Renal pelvis (tissue), 4 donors: ENCODE measurements around the gene MRTO4. TPM values are rescaled to one million over a fixed set of nuclear protein-coding genes. Genes with fewer than 3 reads are reported as not detected.
"Not testable (repeated sequence)": the region's sequence is repeated elsewhere in the genome, so short reads cannot be mapped to it uniquely, and the experiment has no call there.

ENCODE experiments used
- DNase-seq: peaks from one replicate; pipeline ENCODE4 v3.0.0-alpha.2; 2013
- polyA plus RNA-seq, 3 donors: library from polyadenylated mRNA; unstranded; fragments of 120-200 nt; gene quantifications; one replicate each; pipeline ENCODE4 v1.2.1, GENCODE V29; 2013; ENCODE audit not compliant: insufficient read length in 3 of 3

Gene MRTO4
- polyA plus RNA-seq, 3 donors = 32.5 to 33.7 (median 32.7) TPM

DNA sequence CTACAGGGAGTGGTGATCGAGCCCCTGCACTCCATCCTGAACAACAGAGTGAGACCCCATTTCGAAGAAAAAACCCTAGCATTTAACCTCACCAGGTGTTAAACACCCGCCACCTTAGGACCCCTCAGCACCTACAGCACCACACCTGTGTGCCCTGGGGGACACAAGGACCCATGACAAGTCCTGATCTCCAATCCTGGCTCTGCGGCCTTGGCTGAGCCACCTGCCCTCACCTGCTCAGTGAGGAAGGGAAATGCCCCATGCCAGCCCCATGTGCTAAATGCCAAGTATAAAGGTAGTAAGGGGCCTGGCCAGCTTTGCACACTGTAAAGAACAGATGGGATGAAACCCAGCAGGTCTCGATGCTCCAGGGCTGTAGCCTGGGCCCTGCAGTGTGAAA, 11.1 kb downstream of the MRTO4 start:
- no peak for DNase-seq

- DNase-seq = no peak
These were observed 16.8 kb downstream of the MRTO4 start for GRCh38 chr1:19268445-19268844.

- not testable (repeated sequence) for DNase-seq
These were observed 18.1 kb downstream of the MRTO4 start for GRCh38 chr1:19269427-19270342.

DNA sequence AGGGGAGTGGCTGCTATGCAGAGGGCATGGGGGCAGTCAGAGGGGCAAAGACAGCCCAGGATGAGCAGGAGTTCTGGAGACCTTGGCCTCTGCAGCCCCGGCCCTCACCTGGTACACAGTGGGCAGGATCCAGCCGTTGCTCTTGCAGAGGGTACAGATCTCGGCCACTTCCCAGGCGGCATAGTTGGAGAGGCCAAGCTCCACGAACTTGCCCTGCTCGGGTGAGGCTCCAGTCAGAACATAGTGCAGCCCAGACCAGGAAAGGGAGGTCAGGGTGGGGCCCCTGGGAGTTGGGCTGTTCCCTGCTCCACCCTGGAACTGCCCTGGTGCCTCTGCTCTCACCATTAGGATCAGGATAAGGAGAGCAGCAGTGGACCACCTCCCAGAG, 18.7 kb downstream of the MRTO4 start:
- DNase-seq = not testable (repeated sequence)

DNA sequence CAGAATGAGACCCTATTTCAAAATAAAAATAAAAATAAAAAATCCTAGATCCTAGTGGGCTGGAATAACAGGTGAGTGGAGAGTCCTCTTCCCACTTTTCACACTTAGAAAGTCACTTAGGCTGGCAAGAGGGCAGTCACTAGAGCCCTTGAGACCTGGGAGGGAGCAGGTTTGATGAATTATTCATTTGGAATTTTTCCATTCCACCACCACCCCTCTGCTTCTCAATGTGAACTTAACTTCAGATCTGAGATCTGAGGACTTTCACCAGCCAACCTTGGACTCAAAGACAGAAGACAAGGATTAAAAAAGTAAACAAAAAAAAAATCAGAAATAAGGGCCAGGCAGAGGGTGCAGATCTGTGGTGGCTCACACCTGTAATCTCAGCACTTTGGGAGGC, 20.5 kb downstream of the MRTO4 start:
- DNase-seq = no peak

GRCh38 chr1:19273106-19273843, 21.7 kb downstream of the MRTO4 start:
- DNase-seq = no peak

DNA sequence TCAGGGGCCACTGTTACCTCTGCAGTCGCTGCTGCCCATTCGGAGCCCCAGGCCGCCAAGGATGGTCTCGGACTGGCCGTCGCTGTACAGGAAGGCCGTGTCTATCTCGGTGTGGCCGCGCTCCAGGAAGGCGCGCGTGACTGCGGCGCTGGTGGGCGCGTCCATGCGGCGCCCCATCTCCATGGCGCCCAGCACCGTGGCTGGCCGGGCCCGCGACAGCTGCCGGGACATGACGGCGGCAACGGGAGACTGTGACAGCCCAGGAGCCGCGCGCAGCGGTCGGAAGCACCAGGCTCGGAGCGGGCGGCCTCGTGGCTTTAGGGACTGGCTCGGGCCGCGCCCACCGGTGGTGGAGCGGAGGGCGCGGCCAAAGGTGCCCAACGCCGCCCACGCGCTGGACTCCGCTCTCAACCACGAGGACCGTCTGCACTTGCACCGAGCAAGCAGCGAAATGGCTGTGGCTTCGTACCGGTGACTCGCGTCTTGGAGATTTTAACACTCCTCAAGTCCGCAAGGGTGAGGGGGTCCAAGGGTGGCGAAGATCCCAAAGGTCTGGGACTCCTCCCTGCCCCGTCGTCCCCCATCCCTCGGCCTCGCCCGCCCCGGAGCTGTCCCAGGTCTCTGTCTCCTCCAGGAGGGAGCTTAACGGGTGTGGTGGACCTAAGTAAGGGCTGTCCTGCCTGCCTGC, 22.4 kb downstream of the MRTO4 start:
- DNase-seq = not testable (repeated sequence)

DNA sequence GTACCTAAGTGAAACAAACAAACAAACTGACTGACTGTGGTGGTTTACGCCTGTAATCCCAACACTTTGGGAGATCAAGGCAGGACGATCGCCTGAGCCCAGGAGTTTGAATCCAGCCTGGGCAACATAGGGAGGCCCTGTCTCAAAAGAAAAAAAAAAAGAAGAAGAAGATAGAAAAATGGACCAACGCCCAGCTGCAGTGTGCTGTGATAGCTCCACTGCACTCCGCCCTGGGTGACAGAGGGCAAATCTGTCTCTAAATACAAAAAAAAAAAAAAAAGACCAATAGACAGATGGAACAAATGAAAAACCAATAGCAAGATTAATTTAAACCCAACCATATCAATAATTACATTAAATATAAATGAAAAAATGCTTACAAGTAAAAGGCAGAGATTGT, 23.0 kb downstream of the MRTO4 start:
- no peak for DNase-seq

DNA sequence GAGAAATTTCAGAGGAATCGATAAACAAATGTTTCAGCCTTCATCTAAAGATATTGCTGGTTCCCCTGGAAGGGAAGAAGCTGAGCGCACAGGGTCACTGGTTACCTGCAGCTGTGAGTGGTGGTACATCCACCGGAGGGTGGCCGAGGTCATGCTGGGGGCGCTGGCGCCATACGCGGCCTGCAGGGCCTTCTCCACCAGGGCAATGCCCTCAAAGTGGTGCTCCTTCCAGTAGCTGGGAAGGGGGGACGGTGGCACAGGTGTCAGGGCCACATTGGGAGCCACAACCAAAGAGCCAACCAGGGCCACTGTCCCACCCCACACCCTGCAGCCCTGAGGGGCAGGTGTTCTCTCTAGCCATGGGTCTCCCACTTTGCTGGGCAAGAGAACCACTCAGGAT, 32.3 kb downstream of the MRTO4 start:
- no peak for DNase-seq

DNA sequence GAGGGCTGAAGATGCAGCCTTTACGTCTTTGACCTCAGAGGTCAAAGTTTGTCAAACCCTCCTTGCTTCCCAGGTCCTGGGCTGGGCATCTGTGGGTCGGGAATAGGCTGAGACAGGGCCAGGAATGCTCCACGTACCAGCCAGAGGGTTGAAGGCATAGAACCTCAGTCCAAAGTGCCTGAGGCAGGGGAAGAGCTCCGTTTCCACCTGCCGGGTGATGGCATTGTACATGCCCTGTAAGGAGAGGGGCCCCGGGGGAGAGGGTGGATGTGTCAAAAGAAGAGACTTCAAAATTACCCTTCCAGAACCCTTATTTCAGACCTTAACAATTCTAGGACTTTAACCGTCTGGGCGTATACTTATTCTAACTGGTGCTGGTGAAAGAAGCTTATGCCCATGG, 33.3 kb downstream of the MRTO4 start:
- no peak for DNase-seq

- not testable (repeated sequence) for DNase-seq
These were observed 33.8 kb downstream of the MRTO4 start for GRCh38 chr1:19285366-19285765.

- not testable (repeated sequence) for DNase-seq
These were observed 34.2 kb downstream of the MRTO4 start for GRCh38 chr1:19285807-19286206.

DNA sequence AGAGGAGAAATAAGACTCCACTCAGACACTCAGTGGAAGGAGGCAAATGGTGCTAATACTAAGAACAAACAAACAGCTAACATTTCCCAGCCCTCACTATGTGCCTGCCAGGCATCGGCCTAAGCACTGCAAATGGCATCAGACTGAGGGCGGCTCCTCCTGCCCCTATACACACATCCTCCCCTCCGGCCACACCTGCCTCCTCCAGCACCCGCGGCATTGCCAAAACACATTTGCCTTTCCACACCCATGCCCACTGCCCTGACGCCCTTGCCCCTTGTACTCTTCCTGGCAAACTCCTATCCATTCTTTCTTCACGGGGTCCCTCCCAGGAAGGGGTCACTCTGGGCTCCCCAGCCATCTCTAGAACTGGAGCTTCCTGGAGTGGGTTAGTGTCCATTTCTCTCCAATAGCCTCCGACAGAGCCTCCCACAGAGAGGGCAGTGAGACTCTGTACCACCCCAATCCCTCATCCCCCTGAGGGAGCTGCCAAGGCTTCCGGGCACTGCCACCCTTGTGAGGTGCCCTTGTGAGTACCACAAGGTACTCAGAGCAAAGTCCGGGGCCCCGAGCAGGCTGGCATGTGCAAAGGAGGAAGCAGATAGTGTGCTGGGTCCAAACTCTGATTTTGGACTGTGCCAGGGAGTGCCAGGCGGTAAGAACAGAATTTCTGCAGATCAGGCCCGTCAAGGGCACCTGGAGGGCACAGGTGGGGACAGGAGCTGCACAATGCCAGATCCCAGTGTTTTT, 36.0 kb downstream of the MRTO4 start:
- DNase-seq = no peak

- DNase-seq = peak; percentile 5
These were observed 37.0 kb downstream of the MRTO4 start, which contains the start of gene AKR7A3 for GRCh38 chr1:19288324-19289241. Gene AKR7A3 (minus strand): TSS chr1:19288770. CDS start chr1:19288709, 61 bp downstream.

DNA sequence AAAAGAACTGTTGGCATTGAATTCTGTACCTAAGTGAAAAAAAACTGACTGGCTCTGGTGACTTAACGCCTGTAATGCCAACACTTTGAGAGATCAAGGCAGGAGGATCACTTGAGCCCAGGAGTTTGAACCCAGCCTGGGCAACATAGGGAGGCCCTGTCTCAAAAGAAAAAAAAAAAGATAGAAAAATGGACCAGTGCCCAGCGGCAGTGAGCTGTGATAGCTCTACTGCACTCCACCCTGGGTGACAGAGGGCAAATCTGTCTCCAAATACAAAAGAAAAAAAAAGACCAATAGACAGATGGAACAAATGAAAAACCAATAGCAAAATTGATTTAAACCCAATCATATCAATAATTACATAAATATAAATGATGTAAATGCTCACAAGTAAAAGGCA, 37.6 kb downstream of the MRTO4 start:
- DNase-seq = no peak

DNA sequence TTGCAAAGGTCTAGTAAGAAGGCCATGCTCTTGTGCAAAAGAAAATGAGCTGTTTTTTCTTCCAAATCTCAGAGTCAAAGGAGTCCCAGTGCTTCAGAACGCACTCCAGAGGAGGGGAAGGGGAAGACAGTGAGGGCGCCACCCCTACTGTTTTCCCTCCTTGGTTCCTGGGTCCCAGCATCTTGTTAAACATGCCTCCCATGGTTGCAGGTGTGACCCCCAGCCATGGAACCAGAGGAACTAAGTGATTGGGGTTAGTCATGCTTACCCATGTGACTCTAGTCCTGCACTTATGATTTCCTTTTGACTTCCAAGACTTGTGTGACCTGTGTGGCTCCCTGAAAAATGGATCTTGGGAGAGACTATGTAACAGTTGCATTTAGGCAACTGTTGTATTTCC, 43.0 kb downstream of the MRTO4 start:
- no peak for DNase-seq

DNA sequence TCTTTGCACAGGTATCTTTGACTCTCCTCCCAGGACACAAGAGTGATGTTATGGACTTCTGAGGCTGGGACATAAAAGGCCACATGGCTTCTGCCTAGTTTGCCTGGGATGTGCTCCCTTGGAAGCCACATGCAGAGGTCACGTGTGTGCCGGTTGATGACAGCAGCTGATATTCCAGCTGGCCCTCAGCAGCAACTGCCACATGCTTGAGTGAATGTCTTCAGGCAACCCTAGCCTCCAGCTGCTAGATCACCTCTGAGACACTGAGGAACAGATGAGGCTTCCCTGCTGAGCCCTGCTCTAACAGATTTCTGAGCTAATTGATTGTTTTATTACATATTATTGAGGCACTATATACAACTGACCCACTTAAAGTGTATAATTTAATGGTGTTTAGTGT, 48.6 kb downstream of the MRTO4 start:
- no peak for DNase-seq

DNA sequence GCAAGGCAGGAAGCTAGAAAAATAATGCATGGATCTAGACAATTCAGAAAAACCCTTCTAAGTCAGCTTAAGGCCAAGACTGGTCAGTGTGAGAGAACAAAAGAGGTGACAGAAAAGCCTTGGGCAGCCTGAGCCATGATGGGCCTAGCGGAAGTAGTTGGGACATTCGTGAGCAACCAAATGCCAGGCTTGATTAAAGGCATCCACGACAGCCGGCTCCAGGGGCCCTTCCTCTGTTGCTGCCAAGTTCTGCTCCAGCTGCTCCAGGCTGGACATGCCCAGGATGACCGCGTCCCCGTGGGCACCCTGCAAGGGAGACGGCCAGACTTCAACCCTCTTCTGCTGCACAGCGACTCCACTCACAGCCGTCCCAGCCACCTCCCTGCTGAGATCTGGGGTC, 52.5 kb downstream of the MRTO4 start:
- not testable (repeated sequence) for DNase-seq

DNA sequence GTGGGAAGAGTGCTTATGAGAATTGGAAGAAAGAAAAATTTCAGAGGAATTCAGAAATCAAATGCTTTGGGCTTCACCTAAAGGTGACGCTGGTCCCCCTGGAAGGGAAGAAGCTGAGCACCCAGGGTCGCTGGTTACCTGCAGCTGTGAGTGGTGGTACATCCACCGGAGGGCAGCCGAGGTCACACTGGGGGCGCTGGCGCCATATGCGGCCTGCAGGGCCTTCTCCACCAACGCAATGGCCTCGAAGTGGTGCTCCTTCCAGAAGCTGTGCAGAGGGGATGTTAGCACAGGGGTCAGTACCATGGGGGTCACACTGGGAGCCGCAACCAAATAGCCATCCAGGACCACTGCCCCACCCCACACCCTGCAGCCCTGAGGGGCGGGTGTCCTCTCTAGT, 54.3 kb downstream of the MRTO4 start:
- no peak for DNase-seq

- no peak for DNase-seq
These were observed 55.3 kb downstream of the MRTO4 start for GRCh38 chr1:19306941-19307340.
